ENCODE data around the gene LUC7L3.

DNA sequence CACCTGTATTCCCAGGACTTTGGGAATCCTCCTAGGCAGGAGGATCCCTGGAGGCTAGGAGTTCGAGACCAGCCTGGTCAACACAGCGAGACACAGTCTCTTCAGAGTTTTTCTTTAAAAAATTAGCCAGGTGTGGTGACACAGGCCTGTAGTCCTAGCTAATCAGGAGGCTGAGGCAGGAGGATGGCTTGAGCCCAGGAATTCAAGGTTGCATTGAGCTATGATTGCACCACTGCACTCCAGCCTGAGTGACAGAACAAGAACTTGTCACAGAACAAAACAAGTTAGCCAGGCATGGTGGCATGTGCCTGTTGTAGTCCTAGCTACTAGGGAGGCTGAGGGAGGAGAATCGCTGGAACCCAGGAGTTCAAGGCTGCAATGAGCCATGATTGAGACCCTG, 36.5 kb upstream of the LUC7L3 start:
- TF ChIP-seq, protein P1, sequence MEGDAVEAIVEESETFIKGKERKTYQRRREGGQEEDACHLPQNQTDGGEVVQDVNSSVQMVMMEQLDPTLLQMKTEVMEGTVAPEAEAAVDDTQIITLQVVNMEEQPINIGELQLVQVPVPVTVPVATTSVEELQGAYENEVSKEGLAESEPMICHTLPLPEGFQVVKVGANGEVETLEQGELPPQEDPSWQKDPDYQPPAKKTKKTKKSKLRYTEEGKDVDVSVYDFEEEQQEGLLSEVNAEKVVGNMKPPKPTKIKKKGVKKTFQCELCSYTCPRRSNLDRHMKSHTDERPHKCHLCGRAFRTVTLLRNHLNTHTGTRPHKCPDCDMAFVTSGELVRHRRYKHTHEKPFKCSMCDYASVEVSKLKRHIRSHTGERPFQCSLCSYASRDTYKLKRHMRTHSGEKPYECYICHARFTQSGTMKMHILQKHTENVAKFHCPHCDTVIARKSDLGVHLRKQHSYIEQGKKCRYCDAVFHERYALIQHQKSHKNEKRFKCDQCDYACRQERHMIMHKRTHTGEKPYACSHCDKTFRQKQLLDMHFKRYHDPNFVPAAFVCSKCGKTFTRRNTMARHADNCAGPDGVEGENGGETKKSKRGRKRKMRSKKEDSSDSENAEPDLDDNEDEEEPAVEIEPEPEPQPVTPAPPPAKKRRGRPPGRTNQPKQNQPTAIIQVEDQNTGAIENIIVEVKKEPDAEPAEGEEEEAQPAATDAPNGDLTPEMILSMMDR (IDR thresholded peaks at IDR 0.05; ENCODE audit: borderline replicate concordance, extremely low read depth, low read length, poor library complexity, severe bottlenecking), result no peak
- no peak for TF ChIP-seq EZH2 (IDR thresholded peaks at IDR 0.05; ENCODE audit: borderline replicate concordance, low read depth, low read length, severe bottlenecking)
